Thyroid gland (tissue), 4 donors: ENCODE measurements around the gene ELP5. TPM values are rescaled to one million over a fixed set of nuclear protein-coding genes. Genes with fewer than 3 reads are reported as not detected.

Experiments
- DNase-seq, 2 donors: peaks; one replicate each; pipeline ENCODE4 v3.0.0-alpha.2; 2019
- H3K27ac ChIP-seq, 3 donors: fragments of 200-600 bp; sonication (generic); 1 replicate in 2 of 3; 2 replicates in 1 of 3; pipeline ENCODE4 v1.5.1; 2016 to 2019; ENCODE audit warnings: mild to moderate bottlenecking in 1 of 3, moderate library complexity in 1 of 3
- H3K27me3 ChIP-seq: fragments of 200-600 bp; sonication (generic); one replicate; pipeline ENCODE4 v1.5.1; 2019
- H3K36me3 ChIP-seq, 2 donors: fragments of 200-600 bp; sonication (generic); one replicate each; pipeline ENCODE4 v1.5.1; 2016 to 2019
- H3K4me1 ChIP-seq, 2 donors: fragments of 200-600 bp; sonication (generic); one replicate each; pipeline ENCODE4 v1.5.1; 2017 to 2019
- H3K4me3 ChIP-seq, 3 donors: fragments of 200-600 bp; sonication (generic); replicated peaks in 1 of 3; 1 replicate in 2 of 3; 2 replicates in 1 of 3; pipeline ENCODE4 v1.5.1; 2016; ENCODE audit warnings: mild to moderate bottlenecking in 1 of 3
- H3K9me3 ChIP-seq: fragments of 200-600 bp; sonication (generic); one replicate; pipeline ENCODE4 v1.5.1; 2017
- CTCF ChIP-seq, 6 experiments: fragments of 200-600 bp in 3 of 6; fragments of 450-650 bp in 3 of 6; sonication (generic) in 3 of 6; IDR thresholded peaks; one replicate each; pipeline ENCODE4 v1.5.1; 2016 to 2019; ENCODE audit warnings: antibody characterized with exemption in 6 of 6, mild to moderate bottlenecking in 2 of 6, inconsistent platforms in 1 of 6, moderate library complexity in 1 of 6
- POLR2A ChIP-seq, 2 donors: fragments of 450-650 bp; IDR thresholded peaks; one replicate each; pipeline ENCODE4 v1.6.1; 2017; ENCODE audit warnings: antibody characterized with exemption in 2 of 2, mild to moderate bottlenecking in 2 of 2, moderate library complexity in 1 of 2
- WGBS, 2 donors: methylation state at CpG; one replicate each; pipeline ENCODE4 v1.1.5; 2017; 5-methylcytosine and 5-hydroxymethylcytosine counted together
- intact Hi-C: fragments of 100-400 bp; cut with DNase I; formaldehyde crosslinking; loops from one replicate; pipeline ENCODE4 v1.15.1; 2023
- total RNA-seq, 4 donors: library from RNA; depleted of rRNA; stranded (reverse); fragments of >200 nt; gene quantifications; one replicate each; pipeline ENCODE4 v1.2.3, GENCODE V29; 2016

Gene ELP5
- total RNA-seq, 4 donors from 2014 or later: 27.4 to 49.0 (median 33.0) TPM

- peak; percentile 82 to 85 for DNase-seq
- TF ChIP-seq CTCF (IDR thresholded peaks at IDR 0.05) (no peak), POLR2A (IDR thresholded peaks at IDR 0.05) (peak in 1 of 2 donors; percentile 14)
- peaks cover 7% of the 10 kb centered on the region in 2 donors for H3K36me3 ChIP-seq
- intact Hi-C loops: no loop called here
- H3K9me3 ChIP-seq: no peaks in the 10 kb centered on the region
- H3K27me3 ChIP-seq: no peaks in the 10 kb centered on the region
- WGBS, 2 donors: 10 to 11% methylated on average over 26 of the region's 26 CpGs
- peak overlapping the region; percentile 68 to 83 (median 70) for H3K4me3 ChIP-seq
- peaks cover 9 to 28% of the 10 kb centered on the region in 2 donors for H3K4me1 ChIP-seq
- peak overlapping the region; percentile 44 to 75 (median 69) for H3K27ac ChIP-seq
Observed at GRCh38 chr17:7262935-7263800, 11.2 kb downstream of the ELP5 start.

DNA sequence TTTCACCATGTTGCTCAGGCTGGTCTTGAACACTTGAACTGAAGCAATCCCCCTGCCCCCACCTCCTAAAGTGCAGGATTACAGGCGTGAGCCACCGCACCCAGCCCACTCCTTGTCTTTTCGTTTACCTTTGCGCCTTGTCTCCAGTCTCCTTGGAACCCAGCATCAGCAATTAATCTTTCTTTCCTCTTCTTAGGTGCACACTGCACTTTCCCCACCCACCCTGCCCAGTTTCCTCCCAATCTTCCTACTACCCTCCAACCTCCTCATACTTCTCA, 11.7 kb downstream of the ELP5 start:
- intact Hi-C loops: no loop called here
- DNase-seq: no peak
- TF ChIP-seq CTCF (IDR thresholded peaks at IDR 0.05) (no peak), POLR2A (IDR thresholded peaks at IDR 0.05) (no peak)
- no peaks in the 10 kb centered on the region for H3K9me3 ChIP-seq
- 63 to 65% methylated on average over 4 of the region's 4 CpGs for WGBS, 2 donors
- peaks cover 4 to 5% of the 10 kb centered on the region in 2 donors for H3K36me3 ChIP-seq
- peak overlapping the region in 2 of 3 donors; percentile 44 to 69 for H3K27ac ChIP-seq
- H3K4me3 ChIP-seq: peak overlapping the region in 1 of 3 donors; percentile 68
- H3K27me3 ChIP-seq: no peaks in the 10 kb centered on the region
- H3K4me1 ChIP-seq: peaks cover 9 to 28% of the 10 kb centered on the region in 2 donors

DNA sequence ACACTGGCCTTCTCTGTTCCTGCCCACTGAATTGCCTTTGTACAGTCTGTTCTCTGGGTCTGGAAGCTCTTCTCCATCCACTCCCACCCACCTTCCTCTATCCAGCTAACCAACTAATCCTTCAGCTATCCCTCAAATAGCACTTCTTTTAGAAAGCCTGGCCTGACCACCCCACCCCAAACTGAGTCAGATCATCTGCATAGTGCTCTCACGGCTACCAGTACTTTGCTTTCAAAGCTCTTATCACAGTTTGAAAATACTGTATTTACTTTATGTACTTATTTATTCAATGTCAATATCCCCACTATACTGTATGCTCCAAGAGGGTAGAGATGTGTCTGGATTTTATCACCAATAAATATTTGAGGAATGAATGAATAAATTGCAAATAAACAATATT, 14.8 kb downstream of the ELP5 start:
- intact Hi-C loops: no loop called here
- DNase-seq: no peak
- H3K27ac ChIP-seq: no peak overlapping the region
- H3K36me3 ChIP-seq: no peaks in the 10 kb centered on the region
- peaks cover 0 to 7% of the 10 kb centered on the region in 2 donors for H3K4me1 ChIP-seq
- no peaks in the 10 kb centered on the region for H3K9me3 ChIP-seq
- 77 to 81% methylated on average over 1 of the region's 1 CpG for WGBS, 2 donors
- no peak for TF ChIP-seq POLR2A (IDR thresholded peaks at IDR 0.05)
- TF ChIP-seq CTCF (IDR thresholded peaks at IDR 0.05): no peak
- H3K4me3 ChIP-seq: no peak overlapping the region
- no peaks in the 10 kb centered on the region for H3K27me3 ChIP-seq

DNA sequence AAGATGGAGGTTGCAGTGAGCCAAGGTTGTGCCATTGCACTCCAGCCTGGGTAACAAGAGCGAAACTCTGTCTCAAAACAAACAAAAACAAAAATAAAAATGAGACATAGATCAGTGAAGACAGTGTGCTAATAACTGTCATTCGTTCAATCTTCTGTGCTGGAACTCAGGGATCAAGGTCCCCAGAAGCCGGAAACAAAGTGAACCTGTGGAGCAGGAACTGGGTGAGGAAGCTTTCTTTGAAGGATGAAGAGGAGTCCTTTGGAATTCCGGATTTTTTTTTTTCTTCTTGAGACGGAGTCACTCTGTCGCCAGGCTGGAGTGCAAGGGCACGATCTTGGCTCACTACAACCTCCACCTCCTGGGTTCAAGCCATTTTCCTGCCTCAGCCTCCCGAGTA, 27.4 kb downstream of the ELP5 start:
- Histone ChIP-seq H3K27me3 (no peaks in the 10 kb centered on the region), H3K27ac (no peak overlapping the region), H3K4me1 (peaks cover 16 to 23% of the 10 kb centered on the region in 2 donors), H3K36me3 (no peaks in the 10 kb centered on the region), H3K9me3 (no peaks in the 10 kb centered on the region), H3K4me3 (no peak overlapping the region)
- intact Hi-C loops: no loop called here
- WGBS, 2 donors: 87 to 89% methylated on average over 8 of the region's 8 CpGs
- no peak for DNase-seq
- TF ChIP-seq CTCF (IDR thresholded peaks at IDR 0.05): no peak
- TF ChIP-seq POLR2A (IDR thresholded peaks at IDR 0.05): no peak

DNA sequence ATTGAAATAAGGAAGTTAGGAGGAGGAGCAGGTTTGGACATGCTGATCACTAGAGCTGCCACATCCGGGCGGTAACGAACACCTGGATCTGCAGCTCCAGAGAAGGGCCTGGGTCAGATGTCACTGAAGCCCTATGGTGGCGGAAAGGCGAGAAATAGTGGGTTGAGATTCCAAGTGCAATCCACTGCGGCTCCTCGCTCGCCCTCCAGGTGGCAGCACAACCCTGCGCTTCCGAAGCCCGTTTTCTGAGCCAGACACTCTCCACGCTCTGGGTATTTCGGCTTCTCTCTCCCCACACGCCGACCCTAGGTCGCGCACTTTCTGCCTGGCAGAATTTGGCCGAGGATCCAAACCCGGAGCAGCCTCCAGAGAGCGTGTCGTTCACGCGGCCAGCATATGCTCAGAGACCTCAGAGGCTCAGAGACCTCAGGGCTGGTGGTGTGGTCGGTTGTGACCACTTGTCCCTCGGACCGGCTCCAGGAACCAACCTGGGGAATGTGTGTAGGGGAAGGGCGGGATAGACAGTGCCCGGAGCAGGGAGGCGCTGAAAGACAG, 28.6 kb downstream of the ELP5 start:
- Histone ChIP-seq H3K4me3 (peak overlapping the region in 1 of 3 donors; percentile 27), H3K4me1 (peaks cover 16 to 23% of the 10 kb centered on the region in 2 donors), H3K9me3 (no peaks in the 10 kb centered on the region), H3K27ac (peak overlapping the region; percentile 75 to 84 (median 81)), H3K27me3 (no peaks in the 10 kb centered on the region), H3K36me3 (no peaks in the 10 kb centered on the region)
- TF ChIP-seq CTCF (IDR thresholded peaks at IDR 0.05): peak; percentile 73 to 99 (median 96)
- TF ChIP-seq POLR2A (IDR thresholded peaks at IDR 0.05): no peak
- peak; percentile 82 to 83 for DNase-seq
- intact Hi-C loops: loop anchor here (2.0 kb wide), 1 partner anchor 16 kb away; no protein-coding TSS in a partner anchor
- 1 to 2% methylated on average over 14 to 29 of the region's 29 CpGs for WGBS, 2 donors
